HG03460 (cell line): Measurements from ENCODE around the gene TMEM271.

Source experiments
- ATAC-seq: cut with Tn5 transposase; IDR thresholded peaks from one replicate; pipeline ENCODE4 v1.9.1; 2021; ENCODE audit not compliant: unreplicated experiment

Gene TMEM271

DNA sequence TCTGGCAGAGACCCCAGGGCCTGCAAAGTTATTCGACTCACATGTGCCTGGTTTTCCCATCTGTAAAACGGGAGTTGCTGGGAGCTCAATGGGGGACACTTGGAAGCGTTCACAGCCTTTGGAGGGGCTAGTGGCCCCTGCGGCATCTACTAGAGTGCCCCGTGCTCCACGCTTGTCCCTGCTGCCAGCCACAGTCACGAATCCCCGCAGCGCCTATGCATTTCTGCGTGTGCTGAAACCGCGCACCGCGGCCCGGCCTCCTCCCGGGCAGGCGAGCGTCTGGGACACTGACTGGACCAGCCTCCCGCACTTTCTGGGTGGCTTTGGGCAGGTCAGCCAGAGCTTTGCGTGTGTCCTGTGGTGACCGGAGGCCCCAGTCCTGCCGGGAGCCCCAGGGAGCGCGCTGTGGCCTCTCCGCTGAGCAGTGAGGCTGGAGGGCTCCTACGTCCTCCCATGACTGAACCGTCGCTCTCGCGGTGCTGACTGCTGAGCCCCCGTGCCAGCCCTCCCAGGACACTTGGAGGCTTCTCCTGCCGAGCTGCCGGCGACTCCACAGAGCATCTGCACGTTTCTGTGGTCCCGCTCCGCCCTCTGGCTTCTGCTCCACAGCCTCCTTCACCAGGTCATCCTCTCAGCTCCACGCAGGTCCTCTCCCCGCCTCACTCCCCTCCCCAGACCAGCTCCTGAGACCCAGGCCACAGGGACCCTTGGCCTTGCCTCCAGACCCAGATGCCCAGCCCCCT lies 40.7 kb downstream of the TMEM271 start:
- ATAC-seq = no peak

GRCh38 chr4:534576-535151 lies 41.4 kb downstream of the TMEM271 start:
- no peak for ATAC-seq

- no peak for ATAC-seq
Measured at GRCh38 chr4:534101-534575, 42.0 kb downstream of the TMEM271 start.

DNA sequence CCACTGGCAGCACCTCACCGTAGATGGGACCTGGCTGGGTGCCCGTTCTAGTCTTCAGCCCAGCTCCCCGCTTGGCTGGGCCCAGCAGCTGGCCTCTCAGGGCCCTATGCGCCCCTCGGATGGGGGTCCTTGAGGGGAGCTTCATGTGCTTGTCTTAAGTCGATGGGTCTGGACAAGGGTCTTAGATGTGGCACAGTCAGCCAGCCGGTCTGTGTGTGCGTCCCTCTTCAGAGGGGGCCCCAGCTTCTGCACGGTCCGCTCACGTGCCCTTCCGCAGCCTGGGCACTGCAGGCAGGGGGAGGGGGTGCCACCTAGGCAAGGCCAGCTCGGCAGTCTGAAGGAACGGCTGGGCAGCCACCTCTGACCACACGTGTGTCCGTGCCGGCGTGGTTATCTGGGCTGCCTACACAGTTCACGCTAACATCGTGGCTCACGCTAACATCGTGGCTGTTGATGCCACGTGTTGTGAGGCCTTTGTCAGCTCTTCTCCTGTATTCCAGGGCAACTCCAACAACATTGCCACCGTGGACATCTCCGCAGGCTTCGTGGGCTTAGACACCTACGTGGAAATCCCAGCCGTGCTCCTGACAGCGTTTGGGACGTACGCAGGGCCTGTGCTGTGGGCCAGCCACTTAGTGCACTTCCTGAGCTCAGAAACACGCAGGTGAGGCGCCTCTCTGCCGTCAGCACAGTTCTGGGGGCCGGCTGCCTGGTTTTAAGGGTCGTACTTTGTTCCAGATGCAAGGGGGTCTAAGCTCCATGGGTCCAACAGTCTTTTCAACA lies 42.6 kb downstream of the TMEM271 start:
- ATAC-seq = no peak

DNA sequence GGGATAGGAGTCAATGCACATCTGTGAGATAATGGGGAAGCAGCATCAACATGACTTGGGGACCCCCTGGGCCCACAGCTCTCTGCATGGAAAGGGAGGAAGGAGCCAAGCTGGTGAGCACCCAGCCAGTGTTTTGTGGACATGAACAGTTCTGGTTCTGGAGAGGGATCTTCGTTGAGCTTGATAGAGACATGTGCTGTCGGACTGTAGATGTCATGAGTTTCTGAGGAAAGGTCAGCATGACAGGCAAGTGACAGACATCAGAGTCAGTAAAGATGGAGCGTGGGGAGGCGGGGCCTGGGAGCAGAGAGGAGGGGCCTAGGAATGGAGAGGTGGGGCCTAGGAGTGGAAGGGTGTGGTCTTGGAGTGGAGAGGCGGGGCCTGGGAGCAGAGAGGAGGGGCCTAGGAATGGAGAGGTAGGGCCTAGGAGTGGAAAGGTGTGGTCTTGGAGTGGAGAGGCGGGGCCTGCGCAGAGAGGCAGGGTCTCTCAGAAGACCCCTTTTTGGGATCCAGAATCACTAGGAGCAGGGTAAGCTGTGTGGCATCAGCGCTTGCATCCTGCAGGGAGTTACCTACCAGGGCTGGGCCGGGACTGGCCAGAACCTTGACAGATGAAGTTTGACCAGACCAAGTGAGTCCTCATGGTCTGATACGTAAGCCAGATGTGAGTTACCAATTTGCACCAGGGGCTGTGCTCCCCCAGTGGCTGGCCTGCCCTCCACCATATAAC lies 43.3 kb downstream of the TMEM271 start:
- ATAC-seq = no peak

DNA sequence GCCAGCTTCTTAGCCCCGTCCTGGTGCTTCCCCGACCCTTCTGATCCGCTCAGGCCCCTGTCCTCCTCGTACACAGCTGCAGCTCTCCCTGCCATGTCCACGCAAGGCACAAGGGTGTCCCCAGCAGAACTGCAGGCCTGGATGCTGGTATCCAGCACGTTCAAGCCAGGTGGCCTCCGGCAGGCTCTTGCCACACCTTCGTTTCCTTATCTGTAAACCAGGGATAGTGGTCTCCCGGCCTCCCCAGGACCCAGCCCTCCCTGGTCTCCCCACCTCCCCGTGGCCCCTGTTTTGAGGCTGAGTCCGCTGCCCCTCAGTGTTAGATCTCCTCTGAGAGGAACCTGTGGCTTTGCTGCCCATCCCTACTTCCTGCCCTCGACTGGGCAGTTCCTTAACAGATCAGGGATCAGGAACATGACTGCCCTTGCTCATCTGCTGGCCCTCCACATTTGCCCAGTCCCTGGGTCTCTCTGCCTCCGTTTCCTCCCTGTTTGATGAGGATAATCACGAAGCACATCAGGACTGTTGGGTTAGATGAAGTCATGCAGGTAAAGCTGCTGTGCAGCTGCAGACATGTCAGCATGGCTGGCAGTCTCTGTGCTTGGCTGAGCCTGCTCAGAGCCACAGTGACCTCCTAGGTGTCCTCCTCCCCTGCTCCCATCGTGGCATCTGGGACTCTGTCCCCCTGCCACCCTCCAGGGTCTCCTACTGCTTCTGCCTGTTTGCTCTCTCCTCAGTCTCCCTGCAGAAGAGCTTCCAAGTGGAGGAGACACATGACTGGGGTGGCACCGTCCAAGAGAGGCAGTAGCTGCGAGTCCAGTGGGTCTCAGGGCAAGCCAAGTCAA lies 44.2 kb downstream of the TMEM271 start:
- ATAC-seq = no peak

DNA sequence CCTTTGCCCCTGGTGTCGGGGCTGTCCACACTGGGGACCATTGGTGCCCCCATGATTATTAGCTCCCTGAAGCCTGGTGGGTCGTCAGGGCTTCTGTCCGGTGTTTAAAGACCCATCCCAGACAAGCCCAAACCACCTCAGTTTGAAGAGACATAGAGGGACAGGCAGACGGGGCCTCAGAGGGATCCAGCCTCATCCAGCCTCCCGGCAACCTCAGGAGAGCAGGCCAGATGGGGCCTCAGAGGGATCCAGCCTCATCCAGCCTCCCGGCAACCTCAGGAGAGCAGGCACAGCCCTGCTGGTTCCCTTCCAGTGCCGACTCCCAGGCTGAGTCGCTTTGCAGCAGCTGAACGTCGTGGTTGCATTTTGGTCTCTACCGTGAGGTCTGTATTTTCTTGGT lies 45.0 kb downstream of the TMEM271 start:
- no peak for ATAC-seq

DNA sequence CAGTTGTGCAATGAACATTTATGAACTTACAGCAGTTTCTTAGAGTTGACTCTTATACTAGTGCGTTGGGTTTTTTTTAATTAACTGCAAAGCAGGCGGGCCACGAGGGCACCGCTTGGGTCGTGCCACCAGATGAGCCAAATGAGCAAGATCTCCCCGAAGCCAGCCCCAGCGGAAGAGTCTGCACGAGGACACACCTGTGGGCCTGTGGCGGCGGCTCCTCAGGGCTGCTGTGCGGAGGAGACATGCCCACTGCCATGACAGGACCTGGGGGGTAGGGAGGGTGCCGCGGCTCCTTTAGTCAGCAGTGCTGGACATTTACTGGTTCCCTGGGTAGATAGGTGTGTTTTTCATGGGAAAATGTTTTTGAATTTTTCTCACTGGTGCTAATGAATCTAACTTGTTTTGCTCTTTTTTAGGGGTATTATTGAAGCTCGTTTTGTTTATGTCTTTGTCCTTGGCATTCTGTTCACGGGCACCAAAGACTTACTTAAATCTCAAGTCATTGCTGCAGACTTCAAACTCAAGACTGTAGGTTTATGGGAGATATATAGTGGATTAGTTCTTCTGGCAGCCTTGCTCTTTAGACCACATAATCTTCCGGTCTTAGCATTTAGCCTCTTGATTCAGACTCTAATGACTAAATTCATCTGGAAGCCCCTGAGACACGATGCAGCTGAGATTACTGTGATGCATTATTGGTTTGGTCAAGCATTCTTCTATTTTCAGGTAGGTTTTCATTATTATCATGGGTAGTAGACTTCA lies 45.9 kb downstream of the TMEM271 start:
- ATAC-seq = no peak

DNA sequence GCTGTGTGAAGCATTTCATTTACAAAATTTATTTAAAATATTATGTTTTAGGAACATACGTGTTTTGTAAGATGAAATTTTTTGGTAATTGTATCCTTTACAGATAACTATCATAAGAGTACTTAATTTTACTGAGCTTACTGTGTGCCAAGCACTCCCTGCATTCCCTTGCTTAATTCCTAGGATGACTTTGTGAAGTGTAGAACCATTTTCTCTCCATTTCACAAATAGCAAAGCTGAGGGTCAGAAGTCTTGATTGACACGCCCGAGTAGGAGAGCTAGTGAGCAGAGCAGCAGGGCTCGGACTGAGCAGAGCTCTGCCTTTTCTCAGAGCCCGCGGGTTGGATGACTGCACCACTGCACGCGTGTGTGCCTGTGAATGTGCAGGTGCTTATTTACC lies 46.5 kb downstream of the TMEM271 start:
- no peak for ATAC-seq

DNA sequence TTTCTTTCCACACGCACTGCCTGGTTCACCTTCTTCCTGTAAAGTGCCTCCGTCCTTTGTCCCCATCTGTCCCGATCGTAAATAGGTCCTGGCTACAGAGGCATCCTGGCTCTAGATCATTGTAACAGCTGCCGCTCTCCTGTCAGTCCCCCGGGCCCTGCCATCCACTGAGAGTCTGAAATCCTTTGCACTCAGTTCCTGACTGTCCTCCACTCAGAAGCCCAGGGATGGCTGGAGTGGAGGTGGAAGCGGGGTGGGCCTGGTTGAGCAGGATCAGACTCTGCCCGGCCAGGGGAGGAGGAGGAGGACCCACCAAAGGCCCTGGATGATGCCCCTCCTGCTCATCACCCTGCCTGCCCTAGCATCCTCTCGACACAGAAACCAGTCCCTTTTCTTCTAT lies 47.3 kb downstream of the TMEM271 start:
- no peak for ATAC-seq

DNA sequence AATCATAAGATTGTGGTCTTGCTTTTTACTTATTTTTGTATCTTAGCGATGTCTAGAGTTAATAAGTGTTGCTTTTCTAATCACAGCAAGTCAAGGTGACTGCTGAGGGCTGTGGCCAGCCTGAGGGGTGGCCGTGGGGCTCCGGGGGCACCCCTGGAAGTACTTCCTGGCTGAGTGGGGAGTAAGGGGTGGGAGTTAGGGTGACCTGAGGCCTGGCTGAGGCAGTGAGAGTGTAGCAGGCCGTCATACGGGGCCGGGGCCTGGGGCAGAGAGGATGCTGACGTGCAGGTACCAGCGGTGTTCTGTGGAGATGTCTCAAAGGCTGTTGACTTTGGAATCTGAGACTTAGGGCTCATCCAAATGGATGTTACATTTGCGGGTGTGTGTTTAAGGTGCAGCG lies 47.8 kb downstream of the TMEM271 start:
- no peak for ATAC-seq

DNA sequence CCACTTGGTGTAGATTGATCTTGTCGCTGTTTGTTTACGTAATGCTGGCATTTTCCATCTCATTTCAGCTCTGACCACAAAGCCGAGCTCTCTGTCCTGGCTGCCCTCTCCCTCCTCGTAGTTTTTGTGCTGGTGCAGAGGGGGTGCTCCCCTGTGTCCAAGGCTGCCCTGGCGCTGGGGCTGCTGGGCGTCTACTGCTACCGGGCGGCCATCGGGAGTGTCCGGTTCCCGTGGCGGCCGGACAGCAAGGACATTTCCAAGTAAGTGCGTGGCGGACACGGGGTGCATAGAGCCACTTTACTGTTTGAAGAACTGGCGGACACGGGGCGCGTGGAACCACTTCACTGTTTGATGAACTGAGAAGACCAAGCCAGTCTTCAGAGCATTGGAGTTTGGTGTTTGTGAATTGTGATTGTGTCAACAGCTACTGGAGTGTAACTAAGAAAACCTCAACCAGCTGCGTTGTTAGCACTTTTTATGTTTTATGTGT lies 49.1 kb downstream of the TMEM271 start:
- no peak for ATAC-seq

GRCh38 chr4:526189-526909 lies 49.7 kb downstream of the TMEM271 start:
- no peak for ATAC-seq

GRCh38 chr4:525660-526059 lies 50.4 kb downstream of the TMEM271 start:
- no peak for ATAC-seq

DNA sequence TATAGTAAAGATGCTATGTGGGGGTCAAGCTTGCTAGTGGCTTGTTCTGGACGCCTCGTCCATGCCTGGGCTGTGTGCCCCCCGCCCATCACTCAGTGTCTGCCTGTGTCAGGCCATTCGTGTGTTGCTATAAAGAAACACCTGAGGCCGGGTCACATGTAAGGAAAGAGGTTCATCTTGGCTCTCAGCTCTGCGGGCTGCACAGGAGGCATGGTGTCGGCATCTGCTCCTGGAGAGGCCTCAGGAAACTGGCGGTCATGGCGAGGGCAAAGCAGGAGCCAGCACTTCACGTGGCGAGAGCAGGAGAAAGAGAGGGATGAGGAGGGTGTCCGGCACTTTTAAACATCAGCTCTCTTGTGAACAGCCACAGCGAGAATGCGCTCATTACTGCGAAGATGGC lies 51.9 kb downstream of the TMEM271 start:
- no peak for ATAC-seq
